Kidney epithelial cell (primary cell): ENCODE data around the gene EFHB. TPM values are rescaled to one million over a fixed set of nuclear protein-coding genes. Genes with fewer than 3 reads are reported as not detected.

Experiments
- total RNA-seq: library from RNA; depleted of rRNA; stranded (reverse); fragments of >200 nt; gene quantifications from 2 replicates; pipeline ENCODE4 v1.2.3, GENCODE V29; 2015

The EFHB gene
- total RNA-seq, 1 donor from 2014 or later: 0.33 TPM

Other genes starting within 250 kb of the EFHB start
- 53.1 and 59.7 TPM in 2 replicates for gene RAB5A, start 12.9 kb upstream of the EFHB start, total RNA-seq
- not detected in 2 replicates for gene PP2D1, start 78.0 kb upstream of the EFHB start, total RNA-seq
- gene KAT2B, start 106.2 kb upstream of the EFHB start, total RNA-seq: 1.8 and 2.2 TPM in 2 replicates